NCI-H1105 (cell line): ENCODE results near the gene SPATA20.

ENCODE experiments used
- DNase-seq: peaks from one replicate; lab custom pipeline; 2025; lab: John Stamatoyannopoulos, UW

The SPATA20 gene

GRCh38 chr17:50559674-50560184 lies 12.8 kb downstream of the SPATA20 start:
- DNase-seq = no peak

- DNase-seq = peak; percentile 80
These were observed 13.3 kb downstream of the SPATA20 start, which contains the start of gene CACNA1G for GRCh38 chr17:50560185-50560824. Gene CACNA1G, plus strand, starts transcription at chr17:50560715. Its CDS starts 745 bp downstream, at chr17:50561460.

DNA sequence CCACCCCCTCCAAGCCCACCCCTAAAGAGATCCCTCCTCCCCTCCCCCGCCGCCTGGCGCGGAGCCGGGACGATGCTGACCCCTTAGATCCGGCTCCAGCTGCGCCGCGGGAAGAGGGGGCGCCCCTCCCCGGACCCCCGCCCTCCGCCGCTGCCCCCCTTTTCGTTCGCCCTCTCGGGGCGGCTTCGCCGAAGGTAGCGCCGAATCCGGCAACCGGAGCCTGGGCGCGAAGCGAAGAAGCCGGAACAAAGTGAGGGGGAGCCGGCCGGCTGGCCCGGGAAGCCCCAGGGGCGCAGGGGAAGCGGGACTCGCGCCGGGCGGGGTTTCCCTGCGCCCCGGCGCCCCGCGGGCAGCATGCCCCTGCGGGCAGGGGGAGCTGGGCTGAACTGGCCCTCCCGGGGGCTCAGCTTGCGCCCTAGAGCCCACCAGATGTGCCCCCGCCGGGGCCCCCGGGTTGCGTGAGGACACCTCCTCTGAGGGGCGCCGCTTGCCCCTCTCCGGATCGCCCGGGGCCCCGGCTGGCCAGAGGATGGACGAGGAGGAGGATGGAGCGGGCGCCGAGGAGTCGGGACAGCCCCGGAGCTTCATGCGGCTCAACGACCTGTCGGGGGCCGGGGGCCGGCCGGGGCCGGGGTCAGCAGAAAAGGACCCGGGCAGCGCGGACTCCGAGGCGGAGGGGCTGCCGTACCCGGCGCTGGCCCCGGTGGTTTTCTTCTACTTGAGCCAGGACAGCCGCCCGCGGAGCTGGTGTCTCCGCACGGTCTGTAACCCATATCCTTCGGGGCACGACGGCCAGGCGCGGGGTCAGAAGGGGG lies 14.2 kb downstream of the SPATA20 start:
- no peak for DNase-seq

DNA sequence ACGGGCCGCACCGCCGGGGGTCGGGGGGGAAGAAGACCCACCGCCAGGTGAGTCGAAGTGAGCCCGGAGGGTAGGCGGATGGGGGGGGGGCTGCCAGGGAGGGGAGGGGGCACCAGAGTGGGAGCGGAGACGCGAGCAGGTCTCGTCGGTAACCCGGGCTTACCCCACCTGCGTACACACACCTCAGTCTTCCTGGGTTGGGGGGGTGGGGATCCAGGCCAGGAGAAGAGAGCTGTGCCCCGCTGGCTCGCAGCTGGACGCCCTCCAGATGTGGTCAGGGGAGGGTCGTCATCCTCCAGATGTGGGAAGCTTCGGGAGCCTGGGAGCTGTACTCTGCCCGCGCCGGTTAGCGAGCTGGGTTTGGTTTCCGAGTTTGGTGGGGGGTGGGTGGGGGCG lies 14.8 kb downstream of the SPATA20 start:
- DNase-seq = no peak

DNA sequence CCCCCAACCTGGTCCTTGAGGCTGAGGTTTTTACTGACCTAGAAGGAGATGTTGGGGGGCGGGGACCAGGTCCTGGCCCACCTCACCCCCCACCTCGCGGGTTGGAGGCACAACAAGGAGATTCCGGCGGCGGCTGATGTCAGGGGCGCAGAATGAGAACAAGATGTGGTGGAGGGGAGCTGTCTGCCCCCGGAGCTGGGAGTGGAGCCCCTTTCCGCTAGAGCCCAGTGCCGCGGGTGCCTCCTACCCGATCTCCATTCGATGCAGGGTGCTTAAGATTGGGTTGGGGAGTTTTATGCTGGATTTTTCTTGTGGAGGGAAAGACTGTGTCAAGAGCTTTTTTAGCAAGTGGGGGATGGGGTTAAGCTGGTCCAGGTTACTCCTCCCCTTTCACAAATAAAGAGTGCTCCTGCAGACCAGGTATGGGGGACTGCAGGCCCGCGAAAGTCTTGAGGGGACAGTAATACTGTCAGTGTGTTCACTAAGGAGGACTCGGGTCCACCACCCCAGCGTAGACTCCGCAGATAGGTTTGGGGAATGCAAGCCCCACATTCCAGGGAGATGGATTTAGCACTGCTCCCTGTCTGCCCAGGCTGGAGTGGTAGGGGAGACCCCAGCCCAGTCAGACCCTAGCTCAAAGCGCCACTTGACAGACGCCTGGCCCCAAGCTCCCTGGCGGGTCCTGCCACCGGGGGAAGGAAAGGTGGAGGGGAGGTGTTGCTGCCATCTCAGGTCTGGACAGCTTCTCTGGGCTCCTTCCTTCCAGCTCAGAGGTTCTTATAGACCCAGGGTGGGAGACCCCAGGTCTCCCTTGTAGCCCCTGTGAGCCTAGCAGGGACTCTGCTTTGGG lies 15.5 kb downstream of the SPATA20 start:
- no peak for DNase-seq

- no peak for DNase-seq
These were observed 16.1 kb downstream of the SPATA20 start for GRCh38 chr17:50563092-50563511.

DNA sequence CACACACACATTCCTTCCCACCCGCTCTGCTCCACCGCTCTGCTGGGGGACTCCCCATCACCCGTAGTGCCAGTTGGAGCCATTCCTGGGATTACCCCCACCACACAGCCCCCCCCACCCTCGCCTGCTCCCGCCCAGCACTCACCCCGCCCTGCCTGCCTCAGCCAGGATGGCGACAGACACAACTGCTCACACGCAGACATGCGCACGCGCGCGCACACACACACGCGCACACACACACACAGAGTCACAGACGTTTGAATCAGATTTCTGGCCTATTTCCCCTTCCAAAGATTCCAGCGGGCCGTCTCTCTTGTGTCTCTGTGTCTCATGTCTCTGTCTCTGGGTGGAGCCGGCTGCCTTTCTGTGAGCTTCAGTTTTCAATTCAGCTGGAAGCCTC lies 17.9 kb downstream of the SPATA20 start:
- no peak for DNase-seq

- DNase-seq = peak; percentile 86
These were observed 18.7 kb downstream of the SPATA20 start for GRCh38 chr17:50565402-50566350.

GRCh38 chr17:50566886-50567285 lies 19.9 kb downstream of the SPATA20 start:
- no peak for DNase-seq

GRCh38 chr17:50568659-50569058 lies 21.7 kb downstream of the SPATA20 start:
- DNase-seq = no peak

- no peak for DNase-seq
These were observed 22.6 kb downstream of the SPATA20 start for GRCh38 chr17:50569592-50569991.

DNA sequence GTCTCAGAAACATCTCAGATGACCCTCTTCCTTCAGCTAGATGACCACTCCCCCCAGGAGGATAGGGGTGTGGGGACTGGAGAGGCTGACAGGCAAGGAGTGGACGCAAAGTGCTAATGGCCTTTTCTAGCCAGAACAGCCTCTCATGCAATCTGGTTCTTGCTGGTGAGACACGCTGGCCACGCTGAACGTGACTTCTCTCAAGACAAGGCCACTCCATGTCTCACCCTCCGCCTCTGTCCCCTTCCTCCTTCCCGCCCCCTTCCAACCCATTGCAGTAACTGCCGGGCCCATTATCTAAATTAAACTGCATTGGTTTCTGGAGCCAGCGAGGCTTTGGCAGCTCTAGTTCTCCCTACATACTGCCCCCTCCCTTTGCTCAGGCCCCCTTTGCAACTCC lies 23.1 kb downstream of the SPATA20 start:
- DNase-seq = no peak

DNA sequence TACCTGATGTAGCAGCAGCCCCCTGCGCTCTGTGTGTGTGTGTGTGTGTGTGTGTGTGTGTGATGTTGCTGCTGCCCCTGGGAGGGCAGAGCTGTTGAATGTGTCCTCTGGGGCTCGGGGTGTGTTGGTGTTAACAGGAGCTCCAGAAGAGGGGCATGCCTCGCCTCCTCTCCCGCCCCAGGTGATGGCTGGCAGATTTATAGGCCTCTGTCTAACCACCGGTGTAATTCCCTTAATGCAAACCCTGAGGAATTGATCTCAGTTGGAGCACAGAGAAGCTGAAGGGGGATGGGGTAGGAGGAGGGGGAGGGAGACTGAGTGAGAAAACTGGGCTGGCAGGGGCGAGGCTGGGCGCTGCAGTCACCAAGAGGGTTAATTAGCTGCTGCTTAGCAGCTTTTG lies 23.6 kb downstream of the SPATA20 start:
- DNase-seq = no peak

- no peak for DNase-seq
These were observed 24.7 kb downstream of the SPATA20 start for GRCh38 chr17:50571681-50572080.

DNA sequence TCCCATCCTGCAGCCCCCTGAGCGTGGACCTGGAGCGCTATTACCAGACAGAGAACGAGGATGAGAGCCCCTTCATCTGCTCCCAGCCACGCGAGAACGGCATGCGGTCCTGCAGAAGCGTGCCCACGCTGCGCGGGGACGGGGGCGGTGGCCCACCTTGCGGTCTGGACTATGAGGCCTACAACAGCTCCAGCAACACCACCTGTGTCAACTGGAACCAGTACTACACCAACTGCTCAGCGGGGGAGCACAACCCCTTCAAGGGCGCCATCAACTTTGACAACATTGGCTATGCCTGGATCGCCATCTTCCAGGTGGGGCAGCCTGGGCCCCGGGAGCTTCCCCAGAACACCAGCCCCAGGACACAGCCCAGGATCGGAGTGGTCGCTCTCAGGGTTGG lies 25.6 kb downstream of the SPATA20 start:
- DNase-seq = no peak

DNA sequence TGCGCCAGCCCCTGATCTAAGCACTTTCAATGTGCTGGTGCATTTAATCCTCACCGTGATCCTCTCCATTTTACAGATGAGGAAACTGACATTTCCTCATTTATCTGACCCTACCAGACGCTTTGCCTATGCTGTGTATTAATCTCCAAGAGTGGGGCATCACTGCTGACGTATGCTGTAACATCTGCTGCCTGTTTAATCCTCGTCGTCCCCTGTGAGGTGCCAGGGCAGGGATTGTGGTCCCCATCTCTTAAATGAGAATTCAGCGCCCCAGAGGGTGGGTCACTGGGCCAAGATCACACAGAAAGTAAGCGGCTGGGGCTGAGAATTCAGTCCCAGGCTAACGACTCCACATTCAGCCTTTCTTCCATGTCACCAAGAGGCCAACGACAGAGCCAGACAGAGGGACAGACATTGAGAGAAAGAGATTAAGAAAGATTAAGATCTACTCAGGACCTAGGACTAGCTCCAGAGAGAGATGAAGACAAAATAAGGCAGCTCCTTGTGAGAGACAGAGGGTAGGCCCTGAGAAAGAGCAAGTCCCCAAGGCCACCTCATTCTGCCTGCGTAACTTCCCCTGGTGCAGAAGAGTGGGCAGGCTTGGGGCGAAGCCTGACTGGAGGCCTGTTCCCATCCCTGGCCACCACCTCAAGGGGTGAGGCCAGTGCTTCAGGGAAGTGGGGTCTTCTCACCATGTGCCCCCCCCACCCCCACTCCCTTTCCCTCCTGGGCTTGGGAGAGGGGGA lies 27.1 kb downstream of the SPATA20 start:
- DNase-seq = no peak

GRCh38 chr17:50575581-50576210 lies 28.7 kb downstream of the SPATA20 start:
- DNase-seq = peak; percentile 26

DNA sequence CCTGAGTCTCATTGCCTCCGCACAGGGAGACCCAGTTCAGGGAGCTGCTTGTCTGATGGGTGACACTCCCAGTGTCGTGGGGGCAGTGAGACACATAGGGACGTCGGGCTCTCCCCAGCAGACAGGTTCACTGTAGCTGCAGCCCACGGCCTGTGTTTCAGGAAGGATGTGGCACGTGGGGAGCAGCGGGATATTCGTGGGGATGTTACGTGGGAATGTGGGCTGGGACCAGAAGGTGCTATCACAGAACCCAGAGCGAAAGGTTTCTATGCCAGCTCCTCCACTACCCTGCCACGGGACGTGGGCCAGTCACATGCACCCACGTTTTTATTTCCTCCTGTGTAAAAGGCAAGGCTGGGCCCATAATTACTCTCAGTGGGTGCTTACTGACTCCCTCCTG lies 29.9 kb downstream of the SPATA20 start:
- no peak for DNase-seq

- DNase-seq = no peak
These were observed 30.5 kb downstream of the SPATA20 start for GRCh38 chr17:50577451-50577954.

DNA sequence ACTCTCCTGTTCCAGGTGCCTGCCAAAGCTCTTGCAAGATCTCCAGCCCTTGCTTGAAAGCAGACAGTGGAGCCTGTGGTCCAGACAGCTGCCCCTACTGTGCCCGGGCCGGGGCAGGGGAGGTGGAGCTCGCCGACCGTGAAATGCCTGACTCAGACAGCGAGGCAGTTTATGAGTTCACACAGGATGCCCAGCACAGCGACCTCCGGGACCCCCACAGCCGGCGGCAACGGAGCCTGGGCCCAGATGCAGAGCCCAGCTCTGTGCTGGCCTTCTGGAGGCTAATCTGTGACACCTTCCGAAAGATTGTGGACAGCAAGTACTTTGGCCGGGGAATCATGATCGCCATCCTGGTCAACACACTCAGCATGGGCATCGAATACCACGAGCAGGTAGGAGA lies 31.2 kb downstream of the SPATA20 start:
- no peak for DNase-seq
